Neuron (in vitro differentiated cells): ENCODE data around the gene ITGAE.
"Not testable (repeated sequence)": the region's sequence is repeated elsewhere in the genome, so short reads cannot be mapped to it uniquely, and the experiment has no call there.

Experiments
- H2AFZ ChIP-seq: one replicate; pipeline ENCODE4 v1.6.1; 2013; ENCODE audit warnings: low read depth, mild to moderate bottlenecking, inconsistent platforms, low read length, moderate library complexity
- H3K27me3 ChIP-seq: one replicate; pipeline ENCODE4 v1.6.1; 2013; ENCODE audit warnings: low read length; ENCODE audit not compliant: insufficient read depth
- H3K36me3 ChIP-seq: one replicate; pipeline ENCODE4 v1.6.1; 2013; ENCODE audit warnings: low read length; ENCODE audit not compliant: insufficient read depth
- H3K4me1 ChIP-seq: one replicate; pipeline ENCODE4 v1.6.1; 2013; ENCODE audit warnings: low read length; ENCODE audit not compliant: insufficient read depth
- H3K4me3 ChIP-seq: 2 replicates; pipeline ENCODE4 v1.5.1; 2013; ENCODE audit warnings: mild to moderate bottlenecking, low read length, moderate library complexity
- H3K9me3 ChIP-seq: one replicate; pipeline ENCODE4 v1.6.1; 2013; ENCODE audit warnings: low read length

ITGAE gene, protein sequence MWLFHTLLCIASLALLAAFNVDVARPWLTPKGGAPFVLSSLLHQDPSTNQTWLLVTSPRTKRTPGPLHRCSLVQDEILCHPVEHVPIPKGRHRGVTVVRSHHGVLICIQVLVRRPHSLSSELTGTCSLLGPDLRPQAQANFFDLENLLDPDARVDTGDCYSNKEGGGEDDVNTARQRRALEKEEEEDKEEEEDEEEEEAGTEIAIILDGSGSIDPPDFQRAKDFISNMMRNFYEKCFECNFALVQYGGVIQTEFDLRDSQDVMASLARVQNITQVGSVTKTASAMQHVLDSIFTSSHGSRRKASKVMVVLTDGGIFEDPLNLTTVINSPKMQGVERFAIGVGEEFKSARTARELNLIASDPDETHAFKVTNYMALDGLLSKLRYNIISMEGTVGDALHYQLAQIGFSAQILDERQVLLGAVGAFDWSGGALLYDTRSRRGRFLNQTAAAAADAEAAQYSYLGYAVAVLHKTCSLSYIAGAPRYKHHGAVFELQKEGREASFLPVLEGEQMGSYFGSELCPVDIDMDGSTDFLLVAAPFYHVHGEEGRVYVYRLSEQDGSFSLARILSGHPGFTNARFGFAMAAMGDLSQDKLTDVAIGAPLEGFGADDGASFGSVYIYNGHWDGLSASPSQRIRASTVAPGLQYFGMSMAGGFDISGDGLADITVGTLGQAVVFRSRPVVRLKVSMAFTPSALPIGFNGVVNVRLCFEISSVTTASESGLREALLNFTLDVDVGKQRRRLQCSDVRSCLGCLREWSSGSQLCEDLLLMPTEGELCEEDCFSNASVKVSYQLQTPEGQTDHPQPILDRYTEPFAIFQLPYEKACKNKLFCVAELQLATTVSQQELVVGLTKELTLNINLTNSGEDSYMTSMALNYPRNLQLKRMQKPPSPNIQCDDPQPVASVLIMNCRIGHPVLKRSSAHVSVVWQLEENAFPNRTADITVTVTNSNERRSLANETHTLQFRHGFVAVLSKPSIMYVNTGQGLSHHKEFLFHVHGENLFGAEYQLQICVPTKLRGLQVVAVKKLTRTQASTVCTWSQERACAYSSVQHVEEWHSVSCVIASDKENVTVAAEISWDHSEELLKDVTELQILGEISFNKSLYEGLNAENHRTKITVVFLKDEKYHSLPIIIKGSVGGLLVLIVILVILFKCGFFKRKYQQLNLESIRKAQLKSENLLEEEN

DNA sequence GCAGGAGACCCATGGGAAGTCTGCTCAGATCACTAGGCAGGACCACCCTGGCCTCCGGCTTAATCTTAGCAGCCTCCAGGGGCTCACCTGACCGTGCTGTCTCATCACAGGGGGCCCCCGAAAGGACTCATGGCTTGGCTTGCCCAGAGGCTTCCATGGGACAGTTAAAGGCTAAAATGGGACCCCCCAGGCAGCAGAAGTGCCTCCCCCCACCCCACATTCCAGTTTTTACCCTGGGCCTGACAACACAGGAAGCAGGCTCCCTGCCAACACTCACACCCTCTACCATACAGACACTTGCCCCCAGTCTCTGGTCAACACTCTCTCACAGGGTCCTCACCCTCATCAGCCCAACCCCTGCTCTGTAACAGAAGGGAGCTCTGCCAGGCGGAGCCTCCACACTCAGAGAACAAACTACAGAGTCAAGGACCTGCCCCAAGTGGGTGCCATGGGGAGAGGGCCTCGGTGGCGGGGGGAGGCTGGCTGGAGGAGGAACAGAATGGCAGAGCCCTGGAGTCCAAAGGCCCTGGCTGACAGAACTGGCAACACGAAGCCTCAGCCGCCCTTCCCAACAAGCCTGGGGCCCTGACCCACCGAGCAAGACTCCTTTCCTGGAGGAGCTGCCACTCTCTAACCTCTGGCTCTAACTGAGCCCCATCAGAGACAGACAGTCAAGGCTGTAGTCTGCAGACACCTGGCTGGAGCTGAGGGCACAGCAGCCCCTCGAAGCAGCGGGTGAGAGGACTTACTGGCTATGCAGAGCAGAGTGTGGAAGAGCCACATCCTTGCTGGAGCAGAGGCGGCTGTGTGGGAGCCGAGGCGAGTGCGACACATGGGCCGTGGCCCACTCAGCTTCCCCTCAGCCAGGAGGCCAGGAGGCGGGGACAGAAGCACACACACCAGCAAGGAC, at the start of gene ITGAE:
ITGAE (minus strand) TSS at position 827 of the 910 bp plus-strand sequence; CDS start at position 783, 44 bp downstream.
- Histone ChIP-seq H3K36me3 (peaks cover 10% of the 10 kb centered on the region), H3K4me1 (no peaks in the 10 kb centered on the region), H3K9me3 (no peaks in the 10 kb centered on the region), H2AFZ (no peak within 1 kb of the TSS), H3K27me3 (no peaks in the 10 kb centered on the region), H3K4me3 (no peak within 1 kb of the TSS)

DNA sequence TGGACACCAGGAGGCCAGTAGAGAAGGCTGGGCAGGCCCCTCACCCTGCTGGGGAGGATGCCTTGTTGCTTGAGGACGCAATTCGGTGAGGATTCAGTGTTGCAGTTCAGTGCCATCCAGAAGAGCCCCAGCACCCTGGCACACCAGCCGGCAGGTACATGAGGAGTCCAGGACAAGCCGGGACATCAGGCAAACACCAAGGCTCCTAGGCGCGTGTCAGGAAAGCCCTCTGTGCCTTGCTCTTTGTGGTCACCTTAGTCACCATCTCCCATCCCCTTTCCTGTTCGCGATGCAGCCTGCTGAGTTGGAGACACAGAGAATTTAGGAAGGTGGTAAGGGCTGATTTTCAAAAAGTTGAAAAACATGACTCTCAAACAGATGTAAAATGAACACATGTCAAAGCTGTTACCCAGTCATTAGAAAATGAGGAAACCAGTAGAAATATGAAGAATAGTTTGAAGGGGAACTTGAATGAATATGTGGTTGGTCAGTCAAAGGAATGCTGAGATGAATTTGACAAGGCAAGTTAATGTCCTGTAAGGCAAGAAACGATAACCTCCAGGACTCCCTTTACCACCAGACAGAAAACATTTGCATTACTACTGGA, 47.3 kb upstream of the ITGAE start:
- Histone ChIP-seq H3K4me3 (no peak overlapping the region), H2AFZ (no peak overlapping the region), H3K9me3 (peaks cover 3% of the 10 kb centered on the region), H3K4me1 (peaks cover 7% of the 10 kb centered on the region), H3K36me3 (peaks cover 8% of the 10 kb centered on the region), H3K27me3 (no peaks in the 10 kb centered on the region)

DNA sequence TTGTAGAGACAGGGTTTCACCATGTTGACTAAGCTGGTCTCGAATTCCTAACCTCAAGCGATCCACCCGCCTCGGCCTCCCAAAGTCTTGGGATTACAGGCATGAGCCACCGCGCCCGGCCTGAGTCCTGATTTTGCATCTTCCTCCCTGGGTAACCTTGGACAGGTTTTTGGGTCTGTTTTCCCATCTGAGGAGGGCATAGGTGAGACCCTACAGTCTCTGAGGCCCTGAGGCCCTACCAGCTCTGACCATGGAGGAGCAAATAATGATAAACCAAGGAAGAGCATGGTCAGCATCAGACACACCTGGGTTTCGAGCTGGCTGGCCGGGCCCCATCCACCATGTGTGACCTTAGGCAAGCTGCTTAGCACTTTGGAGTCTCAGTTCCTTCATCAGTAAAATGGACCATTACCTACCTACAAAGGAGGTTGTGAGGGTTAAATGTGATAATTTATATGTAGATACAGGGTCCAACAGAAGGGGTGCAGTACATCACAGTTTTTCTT, 46.2 kb upstream of the ITGAE start:
- Histone ChIP-seq H3K4me1 (peaks cover 7% of the 10 kb centered on the region), H3K27me3 (no peaks in the 10 kb centered on the region), H2AFZ (no peak overlapping the region), H3K4me3 (no peak overlapping the region), H3K36me3 (peaks cover 19% of the 10 kb centered on the region), H3K9me3 (peaks cover 3% of the 10 kb centered on the region)

DNA sequence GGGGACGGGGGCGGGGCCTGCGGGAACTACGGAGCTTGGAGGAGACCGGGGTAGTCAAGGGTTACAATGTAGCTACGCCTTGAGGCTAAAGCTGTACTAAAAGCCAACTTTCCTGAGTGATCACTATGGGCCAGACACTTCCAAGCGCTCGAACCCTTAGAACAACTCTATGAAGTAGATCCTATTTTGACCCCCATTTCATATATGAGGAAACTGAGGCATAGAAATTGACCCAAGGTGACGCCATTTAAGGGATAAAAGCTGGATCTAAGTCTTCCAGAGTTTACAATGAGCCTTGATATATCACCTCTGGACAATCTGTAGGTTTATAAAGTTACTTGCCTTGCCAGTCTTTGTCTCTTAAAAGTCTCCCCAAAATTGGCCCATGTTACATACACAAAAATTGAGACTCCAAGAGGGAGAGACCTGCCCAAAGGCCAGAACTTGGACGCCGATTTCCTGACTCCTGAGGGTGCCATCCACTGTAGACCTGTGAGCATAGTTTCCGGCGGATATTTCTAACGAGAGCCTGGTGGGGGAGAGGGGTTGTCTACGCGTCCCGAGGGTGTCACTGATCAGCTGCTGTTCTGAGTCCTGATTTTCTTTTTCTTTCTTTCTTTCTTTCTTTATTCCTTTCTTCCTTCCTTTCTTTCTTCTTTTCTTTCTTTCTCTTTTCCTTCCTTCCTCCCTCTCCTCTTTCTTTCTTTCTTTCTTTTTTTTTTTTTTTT, 45.6 kb upstream of the ITGAE start:
- Histone ChIP-seq H3K27me3 (no peaks in the 10 kb centered on the region), H3K9me3 (no peaks in the 10 kb centered on the region), H3K36me3 (peaks cover 24% of the 10 kb centered on the region), H3K4me1 (peaks cover 7% of the 10 kb centered on the region), H3K4me3 (peak overlapping the region; percentile 15), H2AFZ (peak overlapping the region; percentile 86)

DNA sequence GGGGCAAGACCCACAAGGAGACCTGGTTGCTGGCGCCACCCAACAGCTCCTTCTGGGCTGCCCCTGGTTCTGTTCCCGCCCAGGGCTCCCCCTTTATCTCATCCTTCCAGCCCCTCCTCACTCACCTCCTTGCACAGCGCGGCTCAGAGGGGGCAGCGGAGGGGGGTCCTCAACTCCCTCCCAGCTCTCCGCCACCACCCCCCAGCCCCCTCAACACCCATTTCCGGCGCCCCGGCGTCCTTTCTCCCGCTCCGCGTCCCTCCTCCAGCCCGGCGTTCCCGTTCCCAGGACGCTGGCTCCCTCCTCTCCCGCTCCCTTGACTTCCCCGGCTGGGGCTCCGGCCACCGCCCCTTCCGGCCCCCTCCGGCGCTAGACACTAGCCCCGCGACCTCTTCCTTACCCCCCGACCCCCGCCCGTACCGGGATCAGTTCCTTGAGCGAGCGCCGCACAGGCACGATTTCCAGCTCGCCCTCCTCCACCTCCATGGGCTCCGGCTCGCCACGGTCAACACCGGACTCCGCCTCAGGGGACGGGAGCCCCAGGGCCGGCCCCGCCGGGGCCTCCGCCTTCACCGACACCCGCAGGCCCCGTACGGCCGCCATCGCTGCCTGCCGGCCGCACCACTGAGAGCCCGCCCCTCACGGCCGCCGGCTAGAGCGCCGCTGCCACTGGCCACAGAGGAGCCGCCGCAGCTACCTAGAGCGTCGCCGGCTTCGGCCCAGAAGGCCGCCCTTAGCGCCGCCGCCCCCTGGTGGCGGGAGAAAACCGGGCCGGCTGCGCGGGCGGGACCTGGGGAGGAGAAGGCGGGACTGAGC, 44.8 kb upstream of the ITGAE start, which contains the start of gene NCBP3:
NCBP3 (minus strand) TSS at position 626 of the 816 bp plus-strand sequence; CDS start at position 603, 23 bp downstream.
- no peaks in the 10 kb centered on the region for H3K27me3 ChIP-seq
- peaks cover 7% of the 10 kb centered on the region for H3K4me1 ChIP-seq
- peak within 1 kb of the TSS; percentile 86 for H2AFZ ChIP-seq
- H3K9me3 ChIP-seq, result no peaks in the 10 kb centered on the region
- H3K36me3 ChIP-seq, result peaks cover 30% of the 10 kb centered on the region
- H3K4me3 ChIP-seq, result peak within 1 kb of the TSS; percentile 89

DNA sequence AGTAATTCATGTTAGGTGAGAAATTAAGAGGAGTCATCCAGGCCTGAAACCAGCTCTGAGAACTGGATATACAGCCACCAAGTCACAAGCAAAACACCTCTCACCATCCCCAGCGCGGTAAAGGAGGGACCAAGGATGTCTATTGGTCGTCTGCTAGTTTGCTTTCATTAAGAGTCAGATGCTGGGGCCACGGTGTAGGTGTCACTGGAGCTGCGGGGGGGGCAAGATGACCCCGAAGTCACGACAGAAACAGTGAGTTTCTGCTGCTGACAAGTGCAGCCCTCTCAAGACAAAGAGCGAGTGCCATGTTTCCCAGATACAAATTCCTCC, 44.3 kb upstream of the ITGAE start:
- peak overlapping the region; percentile 86 for H2AFZ ChIP-seq
- no peaks in the 10 kb centered on the region for H3K27me3 ChIP-seq
- no peaks in the 10 kb centered on the region for H3K9me3 ChIP-seq
- peak overlapping the region; percentile 89 for H3K4me3 ChIP-seq
- H3K4me1 ChIP-seq, result peaks cover 7% of the 10 kb centered on the region
- H3K36me3 ChIP-seq, result peaks cover 34% of the 10 kb centered on the region

DNA sequence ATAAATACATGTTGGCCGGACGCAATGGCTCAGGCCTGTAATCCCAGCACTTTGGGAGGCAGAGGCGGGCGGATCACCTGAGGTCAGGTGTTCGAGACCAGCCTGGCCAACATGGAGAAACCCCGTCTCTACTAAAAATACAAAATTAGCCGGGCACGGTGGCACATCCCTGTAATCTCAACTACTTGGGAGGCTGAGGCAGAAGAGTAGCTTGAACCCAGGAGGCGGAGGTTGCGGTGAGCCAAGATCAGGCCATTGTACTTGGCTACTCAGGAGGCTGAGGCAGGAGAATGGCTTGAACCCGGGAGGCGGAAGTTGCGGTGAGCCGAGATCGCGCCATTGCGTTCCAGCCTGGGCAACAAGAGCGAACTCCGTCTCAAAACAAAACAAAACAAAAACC, 43.6 kb upstream of the ITGAE start:
- not testable (repeated sequence) for H3K9me3 ChIP-seq, H2AFZ ChIP-seq, H3K4me1 ChIP-seq, H3K27me3 ChIP-seq
- Histone ChIP-seq H3K4me3 (peak overlapping the region; percentile 89), H3K36me3 (peaks cover 41% of the 10 kb centered on the region)

DNA sequence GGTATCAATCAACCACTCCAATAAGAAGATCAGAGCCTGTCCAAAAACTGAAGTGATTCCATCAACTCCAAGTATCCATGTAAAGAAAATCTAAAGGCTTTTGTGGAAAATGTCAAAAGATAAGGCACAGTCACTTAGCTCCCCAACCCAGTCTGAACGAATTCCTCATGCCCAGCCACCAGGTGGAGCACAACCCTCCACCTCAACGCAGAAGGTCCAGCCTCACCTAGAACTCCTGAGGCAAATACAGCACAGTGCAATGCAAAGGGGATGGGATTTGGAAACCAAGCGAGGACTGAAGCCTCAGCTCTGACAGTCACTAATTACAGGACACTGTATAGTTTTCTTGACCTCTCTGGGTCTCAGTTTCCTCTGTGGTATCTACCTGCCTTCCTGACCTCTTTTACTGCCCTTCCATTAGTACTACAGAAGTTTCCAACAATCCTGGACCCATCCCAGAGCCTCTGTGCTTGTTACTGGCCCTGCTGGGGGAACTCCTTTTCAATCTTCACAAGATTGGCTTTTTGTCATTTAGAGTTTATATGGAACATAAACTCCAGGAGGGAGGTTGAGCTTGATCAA, 43.0 kb upstream of the ITGAE start:
- peaks cover 46% of the 10 kb centered on the region for H3K36me3 ChIP-seq
- peaks cover 7% of the 10 kb centered on the region for H3K4me1 ChIP-seq
- H3K9me3 ChIP-seq, result no peaks in the 10 kb centered on the region
- H2AFZ ChIP-seq, result no peak overlapping the region
- no peaks in the 10 kb centered on the region for H3K27me3 ChIP-seq
- no peak overlapping the region for H3K4me3 ChIP-seq

DNA sequence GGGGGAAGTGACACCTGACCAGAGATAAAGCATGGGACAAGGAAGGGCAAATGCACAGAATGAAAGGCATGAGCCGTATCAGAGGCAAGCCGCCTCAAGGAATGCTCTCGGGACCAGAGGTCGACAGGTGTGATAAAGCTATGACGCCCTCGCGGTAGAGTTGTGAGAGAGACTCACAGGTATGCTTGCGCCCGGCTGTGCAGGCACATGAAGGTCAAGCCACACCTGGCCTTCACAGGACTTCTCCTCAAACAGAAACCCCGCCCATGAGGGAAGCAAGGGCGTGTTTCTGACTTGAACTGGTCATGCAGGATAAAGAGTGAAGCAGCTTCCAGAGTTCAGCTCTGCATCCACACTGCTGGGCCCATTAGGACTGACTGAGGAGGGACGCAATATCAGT, 37.2 kb upstream of the ITGAE start:
- Histone ChIP-seq H3K9me3 (no peaks in the 10 kb centered on the region), H3K27me3 (no peaks in the 10 kb centered on the region), H2AFZ (no peak overlapping the region), H3K4me3 (no peak overlapping the region), H3K4me1 (no peaks in the 10 kb centered on the region), H3K36me3 (peaks cover 79% of the 10 kb centered on the region)

DNA sequence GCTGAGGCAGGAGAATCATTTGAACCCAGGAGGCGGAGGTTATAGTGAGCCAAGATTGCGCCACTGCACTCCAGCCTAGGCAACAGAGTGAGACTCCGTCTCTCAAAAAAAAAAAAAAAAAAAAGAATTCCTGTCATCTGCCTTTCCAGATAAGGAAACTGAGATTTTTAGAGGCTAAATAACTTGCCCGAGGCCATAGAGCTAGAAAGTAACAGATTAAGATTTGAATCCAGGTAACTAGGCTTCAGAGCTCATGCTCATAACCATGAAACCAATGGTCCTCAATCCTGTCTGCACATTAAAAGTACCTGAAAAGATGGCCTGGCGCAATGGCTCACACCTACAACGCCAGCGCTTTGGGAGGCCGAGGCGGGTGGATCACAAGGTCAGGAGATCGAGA, 35.6 kb upstream of the ITGAE start:
- H2AFZ ChIP-seq, result no peak overlapping the region
- H3K36me3 ChIP-seq, result peaks cover 69% of the 10 kb centered on the region

More for the DNA sequence above, 35.6 kb upstream of the ITGAE start:
- Histone ChIP-seq H3K4me1 (no peaks in the 10 kb centered on the region), H3K9me3 (no peaks in the 10 kb centered on the region), H3K4me3 (no peak overlapping the region), H3K27me3 (no peaks in the 10 kb centered on the region)
